Sciatic nerve (tissue), 2 donors: ENCODE measurements around the gene OGFRL1. TPM values are rescaled to one million over a fixed set of nuclear protein-coding genes. Genes with fewer than 3 reads are reported as not detected.

ENCODE experiments used
- ATAC-seq: fragments of 200-7000 bp; cut with Tn5 transposase; one replicate; pipeline ENCODE4 v1.9.1; 2020; ENCODE audit warnings: mild to moderate bottlenecking, moderate library complexity
- DNase-seq: peaks from one replicate; pipeline ENCODE4 v3.0.0-alpha.2; 2020; ENCODE audit warnings: low spot score
- intact Hi-C: fragments of 100-400 bp; cut with DNase I; formaldehyde crosslinking; loops from one replicate; pipeline ENCODE4 v1.14.2; 2022
- total RNA-seq: library from RNA; stranded (reverse); fragmentation: NEBNext Ultra II Directional; extraction: Animal tissue kit (Norgen Biotek cat#: 25700); gene quantifications from one replicate; pipeline ENCODE4 v1.2.1, GENCODE V29; 2021
- donor health status: DM: no; HTN: no; CAD: no.
- donor health status: DM: no; HTN: no; CAD: no.

The OGFRL1 gene
- total RNA-seq, 1 donor from 2014 or later: 61.6 TPM

DNA sequence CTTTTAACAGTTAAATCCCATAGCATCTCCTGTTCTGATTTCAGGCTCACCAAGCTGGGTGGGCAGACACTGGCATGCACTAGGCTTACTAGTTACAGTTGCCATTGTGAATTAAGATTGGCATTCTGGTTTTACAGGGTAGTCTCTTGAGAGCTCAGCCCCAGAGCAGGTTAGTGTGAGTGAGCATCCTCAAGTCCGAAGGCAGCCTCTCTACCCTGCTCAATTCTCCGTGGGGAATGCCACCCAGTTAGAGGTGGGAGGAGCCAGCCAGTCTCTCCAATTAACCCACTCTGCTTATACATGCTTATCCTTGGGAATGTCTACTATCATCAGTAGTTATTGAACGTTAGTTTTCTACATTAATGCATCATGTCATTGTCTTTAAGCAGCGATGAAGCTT lies 8.9 kb upstream of the OGFRL1 start:
- no peak for ATAC-seq
- intact Hi-C loops: no loop called here
- DNase-seq: no peak

DNA sequence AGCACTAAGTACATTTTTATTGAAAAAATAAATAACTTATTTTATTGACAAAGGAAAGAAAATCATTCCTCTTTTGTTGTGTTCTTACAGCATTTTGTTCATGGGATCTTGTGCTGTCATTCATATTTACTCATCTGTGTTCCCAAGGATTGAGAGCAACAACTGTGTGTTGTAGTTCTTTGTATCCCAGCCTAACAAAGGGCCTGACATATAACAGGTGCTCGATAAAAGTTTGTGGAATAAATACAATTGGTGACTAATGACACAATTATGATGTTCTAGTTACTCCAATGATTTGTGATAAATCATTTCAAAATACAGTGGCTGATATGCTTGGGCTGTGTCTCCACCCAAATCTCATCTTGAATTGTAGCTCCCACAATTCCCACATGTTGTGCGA lies 7.9 kb upstream of the OGFRL1 start:
- DNase-seq: no peak
- intact Hi-C loops: no loop called here
- ATAC-seq: no peak

DNA sequence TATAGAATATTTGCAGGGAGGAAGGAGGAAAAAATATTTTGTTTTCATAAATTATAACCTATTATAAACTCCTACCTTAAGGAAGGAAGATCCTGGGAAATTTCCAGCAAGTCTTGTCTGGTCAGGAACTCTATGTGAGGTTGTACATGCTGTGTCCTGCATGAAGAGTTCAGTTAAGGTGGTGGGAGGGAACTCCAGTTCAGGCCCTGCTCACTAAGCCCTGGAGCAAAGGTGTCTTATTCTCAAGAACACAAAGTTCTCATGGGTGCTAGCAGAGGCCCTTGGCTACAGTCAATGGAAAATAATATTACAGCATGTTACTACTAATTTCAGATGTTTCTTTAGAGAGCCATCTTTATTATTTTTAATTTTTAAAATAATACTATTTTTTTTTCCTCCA lies 3.8 kb upstream of the OGFRL1 start:
- DNase-seq: no peak
- ATAC-seq: no peak
- intact Hi-C loops: no loop called here

GRCh38 chr6:71287038-71287437 lies 1.6 kb upstream of the OGFRL1 start:
- intact Hi-C loops: no loop called here
- DNase-seq (peak; percentile 64), ATAC-seq (peak; percentile 52)

DNA sequence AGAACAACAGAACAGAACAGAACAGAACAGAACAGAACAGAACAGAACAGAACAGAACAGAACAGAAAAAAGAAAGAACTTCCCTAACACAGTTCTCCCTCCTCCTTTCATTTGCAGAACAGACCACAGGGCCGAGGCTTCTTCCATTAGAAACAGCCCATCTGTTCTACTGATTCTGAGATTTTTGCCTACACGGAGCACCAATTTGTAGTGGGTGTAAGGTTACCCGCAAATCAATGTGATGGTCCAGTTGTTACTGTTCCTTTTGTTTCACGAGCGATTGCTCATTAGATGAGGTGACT lies 734 bp upstream of the OGFRL1 start:
- DNase-seq: no peak
- ATAC-seq: peak; percentile 20
- intact Hi-C loops: no loop called here

DNA sequence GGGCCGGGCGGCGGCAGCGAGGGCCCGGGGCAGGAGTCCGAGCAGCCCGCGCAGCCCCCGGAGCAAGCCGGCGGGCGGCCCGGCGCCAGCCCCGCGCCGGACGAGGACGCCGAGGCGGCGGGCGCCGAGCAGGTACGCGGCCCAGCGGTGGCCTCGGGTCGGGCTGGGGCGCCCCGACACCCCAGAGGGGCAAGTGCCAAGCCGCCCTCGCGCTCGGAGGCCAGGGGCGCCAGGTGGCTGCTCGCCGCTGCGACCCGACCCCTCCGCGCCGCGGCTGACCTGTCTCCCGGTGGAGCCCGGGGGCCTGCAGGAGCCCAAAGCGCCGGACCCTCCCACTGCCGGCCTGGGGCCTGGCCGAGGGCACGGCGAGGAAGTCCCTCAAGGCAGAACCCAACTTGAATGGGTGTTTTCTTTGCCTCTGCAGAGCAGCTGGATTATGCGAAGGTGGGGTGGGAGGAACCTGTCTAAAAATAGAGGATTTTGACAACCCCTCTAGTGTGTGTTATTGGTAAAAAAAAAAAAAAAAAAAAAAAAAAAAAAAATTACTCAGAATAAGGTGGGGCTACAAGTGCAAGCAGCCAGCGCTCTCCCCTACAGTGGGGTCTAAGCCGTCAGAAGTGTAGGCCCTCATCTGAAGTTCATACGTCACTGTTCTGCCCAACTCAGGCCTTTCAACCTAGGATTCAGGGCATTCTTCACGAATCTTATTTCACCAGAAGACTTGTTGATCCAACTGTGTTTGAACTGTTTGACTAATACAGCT lies 609 bp downstream of the OGFRL1 start:
- intact Hi-C loops: no loop called here
- ATAC-seq (peak; percentile 16), DNase-seq (peak; percentile 72)

GRCh38 chr6:71289802-71290175 lies 1.2 kb downstream of the OGFRL1 start:
- intact Hi-C loops: no loop called here
- ATAC-seq: no peak
- DNase-seq: no peak

DNA sequence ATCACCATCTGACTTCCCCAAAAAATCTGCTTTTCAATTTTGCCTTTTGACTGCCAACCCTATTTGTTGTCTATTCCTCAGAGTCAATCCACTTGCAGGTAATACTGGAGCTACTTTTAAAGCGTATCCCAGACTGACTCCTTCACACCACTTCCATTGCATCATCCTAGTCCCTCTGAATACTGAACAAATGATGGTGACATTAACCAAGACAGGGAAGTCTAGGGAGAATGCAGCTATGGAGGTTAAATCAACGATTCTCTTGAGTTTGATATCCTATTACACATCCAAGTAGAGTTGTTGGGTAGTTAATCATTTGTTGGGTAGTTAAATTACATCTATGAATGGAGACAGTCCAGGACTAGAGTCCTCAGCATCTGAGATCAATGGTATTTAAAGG lies 2.0 kb downstream of the OGFRL1 start:
- DNase-seq: no peak
- no peak for ATAC-seq
- intact Hi-C loops: no loop called here

DNA sequence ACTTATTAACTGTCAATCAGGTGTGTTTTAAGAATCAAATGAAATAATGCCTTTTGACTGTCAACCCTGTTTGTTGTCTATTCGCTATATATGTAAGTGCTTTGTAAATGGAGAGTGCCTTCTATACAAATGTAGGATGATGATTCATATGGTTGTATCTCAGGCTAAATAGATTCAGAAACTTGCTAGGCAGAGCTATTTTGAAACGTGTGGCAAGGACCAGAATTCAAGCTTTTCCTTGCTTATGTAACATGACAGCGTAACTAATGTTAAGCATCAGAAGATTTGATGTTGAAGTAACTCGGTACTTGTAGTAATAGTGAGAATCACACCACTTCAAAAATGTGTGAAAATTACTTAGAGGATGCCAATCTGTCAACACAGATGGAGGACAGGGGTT lies 3.4 kb downstream of the OGFRL1 start:
- DNase-seq (no peak), ATAC-seq (no peak)
- intact Hi-C loops: no loop called here

DNA sequence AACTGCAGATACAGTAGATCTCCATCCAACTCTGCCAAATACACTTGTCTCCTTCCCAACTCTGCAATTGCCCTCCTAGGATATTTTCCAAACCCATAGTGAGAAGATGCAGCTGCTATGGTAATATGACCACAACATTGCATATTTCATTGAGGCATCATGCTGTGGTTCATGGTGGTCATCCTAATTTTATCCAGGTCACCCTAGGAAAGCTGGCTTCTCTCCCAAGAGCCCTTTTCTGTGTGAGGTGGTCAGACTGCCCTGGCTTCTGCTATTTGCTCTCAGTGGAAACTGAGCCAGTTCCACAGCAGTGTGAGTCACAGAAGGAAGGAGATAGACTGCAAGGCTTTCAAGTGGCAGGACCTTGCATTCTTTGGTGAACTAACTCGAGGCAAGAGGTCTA lies 5.5 kb downstream of the OGFRL1 start:
- intact Hi-C loops: no loop called here
- ATAC-seq: peak; percentile 73
- no peak for DNase-seq

DNA sequence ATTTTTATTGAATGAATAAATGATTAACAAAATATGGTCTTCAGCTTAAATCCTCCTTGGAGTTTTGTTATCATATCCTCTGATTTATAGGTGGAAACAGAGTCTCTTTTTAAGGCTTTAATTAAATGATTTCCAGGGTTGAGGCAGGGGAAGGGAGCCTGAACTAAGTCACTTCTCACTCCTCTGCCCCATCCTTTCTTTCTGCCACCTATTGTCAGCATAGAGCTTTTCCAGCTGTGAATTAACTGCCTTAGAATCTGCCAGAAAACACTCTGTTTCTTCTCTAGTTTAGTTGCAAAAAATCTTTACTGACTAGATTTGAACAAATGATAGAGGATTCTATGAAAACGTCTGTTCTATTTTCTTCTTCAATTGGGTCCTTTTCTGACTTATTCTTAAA lies 9.8 kb downstream of the OGFRL1 start:
- DNase-seq (no peak), ATAC-seq (no peak)
- intact Hi-C loops: no loop called here

DNA sequence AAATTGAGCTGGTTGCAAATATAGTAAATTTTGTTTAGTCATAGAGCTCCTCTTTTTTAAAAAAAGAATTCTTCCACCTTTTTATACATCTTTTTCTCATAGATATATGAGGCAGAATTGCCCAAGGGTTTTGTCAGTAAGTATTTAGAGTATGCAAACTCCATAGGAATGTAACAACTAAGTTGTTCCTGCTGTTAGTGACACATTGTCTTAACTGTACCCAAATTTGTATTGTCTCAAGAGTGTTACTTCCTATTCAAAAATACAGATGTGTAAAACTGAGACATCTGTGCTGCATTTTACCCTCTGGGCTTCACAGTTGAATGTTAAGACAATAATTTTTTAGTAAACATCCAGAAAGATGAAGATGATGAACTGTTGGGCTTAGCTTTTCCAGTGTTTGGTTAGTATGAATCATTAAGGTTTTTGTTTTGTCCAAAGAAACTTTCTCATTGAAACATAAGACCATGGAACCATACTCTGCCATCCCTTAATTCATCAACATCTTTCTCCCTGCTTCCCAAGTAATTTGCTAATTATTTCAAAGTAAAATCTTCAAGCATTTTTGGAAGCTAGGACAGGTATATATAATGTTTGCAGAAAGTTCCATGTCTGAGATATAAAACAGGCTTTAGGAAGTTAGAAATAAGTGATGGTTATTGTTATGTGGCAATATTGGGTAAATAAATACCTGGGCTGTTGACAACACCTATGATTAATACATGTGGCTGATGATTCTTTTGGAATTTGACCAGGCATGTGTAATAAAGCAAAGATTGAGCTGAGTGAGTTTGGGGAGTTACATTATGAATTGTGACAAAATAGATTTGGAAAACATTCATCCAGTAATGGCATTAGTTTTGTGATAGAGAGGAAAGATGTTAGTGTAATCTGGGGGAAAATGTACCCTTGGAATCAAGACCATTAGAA lies 11.2 kb downstream of the OGFRL1 start:
- intact Hi-C loops: no loop called here
- no peak for ATAC-seq
- no peak for DNase-seq

GRCh38 chr6:71300561-71301168 lies 12.1 kb downstream of the OGFRL1 start:
- intact Hi-C loops: no loop called here
- no peak for DNase-seq
- ATAC-seq: no peak

DNA sequence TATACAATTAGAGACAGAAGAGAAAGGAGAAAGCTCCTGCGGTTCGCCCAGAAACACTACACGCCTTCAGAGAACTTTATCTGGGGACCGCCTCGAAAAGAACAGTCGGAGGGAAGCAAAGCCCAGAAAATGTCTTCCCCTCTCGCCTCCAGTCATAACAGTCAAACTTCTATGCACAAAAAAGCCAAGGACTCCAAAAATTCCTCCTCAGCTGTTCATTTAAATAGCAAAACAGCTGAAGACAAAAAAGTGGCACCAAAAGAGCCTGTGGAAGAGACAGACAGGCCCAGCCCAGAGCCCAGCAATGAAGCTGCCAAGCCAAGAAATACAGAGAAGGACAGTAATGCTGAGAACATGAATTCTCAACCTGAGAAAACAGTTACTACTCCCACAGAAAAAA lies 12.9 kb downstream of the OGFRL1 start:
- intact Hi-C loops: no loop called here
- no peak for DNase-seq
- ATAC-seq: no peak

DNA sequence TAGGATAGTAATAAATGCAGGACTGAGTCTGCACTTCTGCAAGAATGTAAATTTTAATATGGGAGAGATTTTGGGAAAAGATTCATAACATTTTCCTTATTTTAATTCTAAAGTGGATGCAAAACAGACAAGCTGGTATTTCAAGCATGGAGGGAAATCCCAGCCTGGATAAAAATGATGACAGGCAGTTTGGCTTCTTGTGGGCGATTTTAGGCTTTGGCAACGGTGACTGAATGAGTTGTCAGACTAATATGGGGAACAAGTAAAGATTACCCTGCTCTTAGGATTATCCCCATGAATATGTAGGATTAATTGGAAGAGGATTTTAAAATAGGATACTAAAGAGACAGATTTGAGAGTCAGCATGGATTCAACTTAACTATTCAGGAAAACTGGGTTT lies 21.0 kb downstream of the OGFRL1 start:
- DNase-seq (no peak), ATAC-seq (no peak)
- intact Hi-C loops: no loop called here

- ATAC-seq: no peak
- intact Hi-C loops: no loop called here
- DNase-seq: no peak
Observed at GRCh38 chr6:71310261-71310660, 21.6 kb downstream of the OGFRL1 start.

DNA sequence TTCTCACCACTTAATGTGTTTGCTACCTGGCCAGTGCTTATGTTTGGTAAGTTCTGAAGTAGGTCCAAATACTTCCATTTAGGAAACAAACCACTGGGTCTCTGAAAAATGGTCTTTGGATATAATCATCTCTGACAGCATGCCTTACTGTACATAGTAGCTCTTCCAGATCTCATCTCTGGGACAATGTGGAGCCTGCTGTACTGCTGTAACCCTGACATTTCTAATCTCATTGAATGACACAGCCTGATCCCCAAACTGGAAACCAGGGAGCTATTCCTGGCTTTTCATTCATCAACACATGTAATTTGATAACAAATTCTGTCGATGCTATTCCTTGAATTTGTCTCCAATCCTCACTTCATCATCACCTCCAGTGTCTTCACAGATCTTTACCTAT lies 23.5 kb downstream of the OGFRL1 start:
- intact Hi-C loops: no loop called here
- DNase-seq (no peak), ATAC-seq (no peak)

DNA sequence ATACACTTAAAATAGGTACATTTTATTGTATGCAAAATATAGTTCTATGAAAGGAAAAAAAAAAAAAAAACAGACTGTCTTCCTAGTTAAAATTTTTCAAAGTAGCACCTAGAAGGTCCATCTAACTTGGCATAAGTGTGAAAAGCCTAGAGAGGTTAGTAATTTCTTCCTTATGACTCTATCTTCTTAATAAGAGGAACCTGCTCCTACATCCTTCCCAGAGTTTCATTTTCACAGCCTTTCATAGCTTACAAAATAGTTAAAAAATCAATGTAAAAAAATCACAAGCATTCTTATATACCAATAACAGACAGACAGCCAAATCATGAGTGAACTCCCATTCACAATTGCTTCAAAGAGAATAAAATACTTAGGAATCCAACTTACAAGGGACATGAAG lies 28.8 kb downstream of the OGFRL1 start:
- ATAC-seq (no peak), DNase-seq (no peak)
- intact Hi-C loops: no loop called here

- DNase-seq (no peak), ATAC-seq (no peak)
- intact Hi-C loops: no loop called here
Observed at GRCh38 chr6:71320041-71320440, 31.4 kb downstream of the OGFRL1 start.

DNA sequence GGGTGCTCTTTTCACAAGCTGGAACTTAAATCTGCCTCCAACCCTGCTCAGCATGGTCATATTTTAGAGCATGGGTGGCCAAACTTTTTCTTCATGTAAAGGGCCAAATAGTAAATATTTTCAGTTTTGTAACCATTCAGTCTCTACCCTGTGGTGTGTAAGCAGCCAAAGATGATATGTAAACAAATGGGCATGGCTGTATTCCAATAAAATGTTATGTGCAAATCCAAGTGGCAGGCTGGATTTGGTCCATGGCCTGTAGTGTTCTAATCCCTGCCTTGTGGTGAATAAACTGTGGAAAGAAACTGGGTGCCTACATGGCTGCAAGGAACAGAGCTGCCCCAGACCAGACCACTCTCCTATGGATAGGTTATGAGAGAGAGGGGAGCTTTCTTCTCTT lies 32.7 kb downstream of the OGFRL1 start:
- ATAC-seq (no peak), DNase-seq (no peak)
- intact Hi-C loops: no loop called here
